K562 (cell line): ENCODE results near the gene TBC1D26.

Experiments used
- CTCF ChIP-seq, 3 experiments: IDR thresholded peaks in 2 of 3; conservative IDR thresholded peaks in 1 of 3; 2 replicates each; pipeline ENCODE4 v1.5.1; 2011 to 2012; ENCODE audit warnings: low read length in 3 of 3, mild to moderate bottlenecking in 3 of 3, control low read depth in 2 of 3, improper control_type of control experiment in 1 of 3, inconsistent platforms in 1 of 3, low read depth in 1 of 3, mixed read lengths in 1 of 3, moderate library complexity in 1 of 3; ENCODE audit not compliant: insufficient read depth in 2 of 3
- KLF1 ChIP-seq: fragments of 450-650 bp; IDR thresholded peaks from 2 replicates; pipeline ENCODE4 v1.6.1; 2016; ENCODE audit warnings: missing genetic modification characterization, missing compliant biosample characterization
- MAZ ChIP-seq, 2 experiments: fragments of 450-650 bp in 1 of 2; sonication (generic) in 1 of 2; formaldehyde crosslinking; IDR thresholded peaks in 1 of 2; conservative IDR thresholded peaks in 1 of 2; 2 replicates each; pipeline versions ENCODE4 v1.4.0 to v1.5.0; 2020; ENCODE audit warnings: mild to moderate bottlenecking in 1 of 2, missing genetic modification reagents in 1 of 2
- NR2C2 ChIP-seq, 2 experiments: fragments of 200-800 bp in 1 of 2; sonication (Bioruptor generic) in 1 of 2; sonication (generic) in 1 of 2; formaldehyde crosslinking in 1 of 2; IDR thresholded peaks; 2 replicates each; pipeline versions ENCODE4 v1.6.1 to v1.8.0; 2016 to 2022; ENCODE audit warnings: mild to moderate bottlenecking in 1 of 2, missing compliant biosample characterization in 1 of 2, missing genetic modification characterization in 1 of 2, missing genetic modification reagents in 1 of 2
- PML ChIP-seq: IDR thresholded peaks from 2 replicates; pipeline ENCODE4 v1.6.1; 2012; ENCODE audit warnings: low read length, inconsistent platforms
- RAD21 ChIP-seq, 2 experiments: fragments of 250-450 bp in 1 of 2; fragments of 450-650 bp in 1 of 2; sonication (Bioruptor Pico) in 1 of 2; formaldehyde crosslinking in 1 of 2; IDR thresholded peaks in 1 of 2; conservative IDR thresholded peaks in 1 of 2; 2 replicates each; pipeline versions ENCODE4 v1.4.0 to v1.8.0; 2020 to 2022; ENCODE audit warnings: mild to moderate bottlenecking in 2 of 2, moderate library complexity in 1 of 2
- SETDB1 ChIP-seq: IDR thresholded peaks from one replicate; pipeline ENCODE4 v1.6.1; 2012; ENCODE audit warnings: low read length, control low read depth, inconsistent platforms
- TFAP4 ChIP-seq: sonication (generic); formaldehyde crosslinking; IDR thresholded peaks from 2 replicates; pipeline ENCODE4 v1.8.0; 2022; ENCODE audit warnings: missing genetic modification reagents, mild to moderate bottlenecking, moderate library complexity, borderline replicate concordance
- U2AF2 ChIP-seq: fragments of 200-400 bp; formaldehyde crosslinking; optimal IDR thresholded peaks from 2 replicates; pipeline ENCODE3; 2017; ENCODE audit warnings: low read depth, mild to moderate bottlenecking, low read length
- YY1 ChIP-seq, 3 experiments: IDR thresholded peaks; 2 replicates each; pipeline ENCODE4 v1.6.1; 2011; ENCODE audit warnings: low read length in 2 of 3, mild to moderate bottlenecking in 2 of 3, moderate library complexity in 2 of 3, borderline replicate concordance in 1 of 3, control low read depth in 1 of 3, low read depth in 1 of 3; ENCODE audit not compliant: insufficient read depth in 3 of 3, insufficient replicate concordance in 2 of 3, control insufficient read depth in 1 of 3, insufficient read length in 1 of 3; ENCODE audit errors: extremely low read depth in 1 of 3
- ZC3H4 ChIP-seq: sonication (generic); formaldehyde crosslinking; IDR thresholded peaks from 2 replicates; pipeline ENCODE4 v1.9.0; 2021; ENCODE audit warnings: missing genetic modification reagents, borderline replicate concordance
- ZNF274 ChIP-seq: IDR thresholded peaks from 2 replicates; pipeline ENCODE4 v1.6.1; 2011; ENCODE audit warnings: low read depth, mild to moderate bottlenecking, low read length, moderate library complexity, borderline replicate concordance
- TF ChIP-seq, protein P1 (sequence below): sonication (generic); formaldehyde crosslinking; IDR thresholded peaks from 2 replicates; pipeline ENCODE4 v1.8.1; 2023; ENCODE audit warnings: missing genetic modification reagents, mild to moderate bottlenecking, borderline replicate concordance

DNA sequence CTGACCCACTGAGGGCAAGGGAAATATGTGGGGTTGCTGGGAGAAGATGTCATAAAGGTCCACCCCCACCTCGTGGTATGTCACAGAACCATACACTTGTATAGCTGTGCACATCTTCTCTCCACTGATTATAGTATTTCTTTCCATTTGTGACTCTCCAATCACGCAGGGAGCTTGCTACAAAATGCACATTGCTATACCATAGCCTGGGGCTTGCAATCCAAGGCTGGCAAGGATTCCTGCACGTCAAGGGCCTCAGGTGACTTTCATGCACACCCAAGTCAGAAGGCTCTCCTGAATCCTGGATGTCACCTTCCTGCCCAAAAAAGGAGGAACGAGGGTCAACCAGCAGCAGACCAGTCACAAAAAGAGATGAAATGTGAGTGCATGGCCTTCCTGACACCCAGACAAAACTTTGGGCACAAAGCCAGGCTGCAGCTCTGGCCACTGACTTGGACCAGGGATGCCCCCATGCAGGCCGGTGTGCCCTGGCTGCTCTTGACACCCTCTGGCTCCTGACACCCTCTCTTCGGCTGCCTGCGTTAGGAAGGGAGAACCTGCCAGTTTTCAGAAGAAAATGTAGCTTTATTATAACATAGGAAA lies 12.1 kb downstream of the TBC1D26 start:
- no peak for TF ChIP-seq SETDB1
- TF ChIP-seq NR2C2 (CRISPR knock-in tag; IDR thresholded peaks at IDR 0.05) = no peak
- TF ChIP-seq NR2C2 (tag; IDR thresholded peaks at IDR 0.05) = no peak
- no peak for TF ChIP-seq ZNF274
- TF ChIP-seq, protein P1, sequence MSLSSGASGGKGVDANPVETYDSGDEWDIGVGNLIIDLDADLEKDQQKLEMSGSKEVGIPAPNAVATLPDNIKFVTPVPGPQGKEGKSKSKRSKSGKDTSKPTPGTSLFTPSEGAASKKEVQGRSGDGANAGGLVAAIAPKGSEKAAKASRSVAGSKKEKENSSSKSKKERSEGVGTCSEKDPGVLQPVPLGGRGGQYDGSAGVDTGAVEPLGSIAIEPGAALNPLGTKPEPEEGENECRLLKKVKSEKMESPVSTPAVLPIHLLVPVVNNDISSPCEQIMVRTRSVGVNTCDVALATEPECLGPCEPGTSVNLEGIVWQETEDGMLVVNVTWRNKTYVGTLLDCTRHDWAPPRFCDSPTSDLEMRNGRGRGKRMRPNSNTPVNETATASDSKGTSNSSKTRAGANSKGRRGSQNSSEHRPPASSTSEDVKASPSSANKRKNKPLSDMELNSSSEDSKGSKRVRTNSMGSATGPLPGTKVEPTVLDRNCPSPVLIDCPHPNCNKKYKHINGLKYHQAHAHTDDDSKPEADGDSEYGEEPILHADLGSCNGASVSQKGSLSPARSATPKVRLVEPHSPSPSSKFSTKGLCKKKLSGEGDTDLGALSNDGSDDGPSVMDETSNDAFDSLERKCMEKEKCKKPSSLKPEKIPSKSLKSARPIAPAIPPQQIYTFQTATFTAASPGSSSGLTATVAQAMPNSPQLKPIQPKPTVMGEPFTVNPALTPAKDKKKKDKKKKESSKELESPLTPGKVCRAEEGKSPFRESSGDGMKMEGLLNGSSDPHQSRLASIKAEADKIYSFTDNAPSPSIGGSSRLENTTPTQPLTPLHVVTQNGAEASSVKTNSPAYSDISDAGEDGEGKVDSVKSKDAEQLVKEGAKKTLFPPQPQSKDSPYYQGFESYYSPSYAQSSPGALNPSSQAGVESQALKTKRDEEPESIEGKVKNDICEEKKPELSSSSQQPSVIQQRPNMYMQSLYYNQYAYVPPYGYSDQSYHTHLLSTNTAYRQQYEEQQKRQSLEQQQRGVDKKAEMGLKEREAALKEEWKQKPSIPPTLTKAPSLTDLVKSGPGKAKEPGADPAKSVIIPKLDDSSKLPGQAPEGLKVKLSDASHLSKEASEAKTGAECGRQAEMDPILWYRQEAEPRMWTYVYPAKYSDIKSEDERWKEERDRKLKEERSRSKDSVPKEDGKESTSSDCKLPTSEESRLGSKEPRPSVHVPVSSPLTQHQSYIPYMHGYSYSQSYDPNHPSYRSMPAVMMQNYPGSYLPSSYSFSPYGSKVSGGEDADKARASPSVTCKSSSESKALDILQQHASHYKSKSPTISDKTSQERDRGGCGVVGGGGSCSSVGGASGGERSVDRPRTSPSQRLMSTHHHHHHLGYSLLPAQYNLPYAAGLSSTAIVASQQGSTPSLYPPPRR = no peak
- no peak for TF ChIP-seq YY1 (IDR thresholded peaks at IDR 0.05; ENCODE audit: borderline replicate concordance in 1 of 3, control insufficient read depth in 1 of 3, extremely low read depth in 1 of 3, insufficient read depth in 3 of 3, insufficient read length in 1 of 3, insufficient replicate concordance in 2 of 3, low read depth in 1 of 3, low read length in 2 of 3)
- TF ChIP-seq TFAP4 (CRISPR knock-in tag) = no peak
- TF ChIP-seq RAD21 (CRISPR knock-in tag; conservative IDR thresholded peaks at IDR 0.05 in 1 of 2, IDR thresholded peaks at IDR 0.05 in 1 of 2) = no peak
- TF ChIP-seq CTCF (IDR thresholded peaks at IDR 0.05 in 2 of 3, conservative IDR thresholded peaks at IDR 0.05 in 1 of 3; ENCODE audit: insufficient read depth in 2 of 3, low read depth in 1 of 3, low read length in 3 of 3) = no peak
- TF ChIP-seq KLF1 (tag) = no peak
- no peak for TF ChIP-seq ZC3H4
- no peak for TF ChIP-seq MAZ (CRISPR knock-in tag; conservative IDR thresholded peaks at IDR 0.05 in 1 of 2, IDR thresholded peaks at IDR 0.05 in 1 of 2)
- no peak for TF ChIP-seq U2AF2
- no peak for TF ChIP-seq PML
